ENCODE data around the gene NWD2.

- no peak for TF ChIP-seq POLR2AphosphoS5 (IDR thresholded peaks at IDR 0.05)
- TF ChIP-seq, protein P1, sequence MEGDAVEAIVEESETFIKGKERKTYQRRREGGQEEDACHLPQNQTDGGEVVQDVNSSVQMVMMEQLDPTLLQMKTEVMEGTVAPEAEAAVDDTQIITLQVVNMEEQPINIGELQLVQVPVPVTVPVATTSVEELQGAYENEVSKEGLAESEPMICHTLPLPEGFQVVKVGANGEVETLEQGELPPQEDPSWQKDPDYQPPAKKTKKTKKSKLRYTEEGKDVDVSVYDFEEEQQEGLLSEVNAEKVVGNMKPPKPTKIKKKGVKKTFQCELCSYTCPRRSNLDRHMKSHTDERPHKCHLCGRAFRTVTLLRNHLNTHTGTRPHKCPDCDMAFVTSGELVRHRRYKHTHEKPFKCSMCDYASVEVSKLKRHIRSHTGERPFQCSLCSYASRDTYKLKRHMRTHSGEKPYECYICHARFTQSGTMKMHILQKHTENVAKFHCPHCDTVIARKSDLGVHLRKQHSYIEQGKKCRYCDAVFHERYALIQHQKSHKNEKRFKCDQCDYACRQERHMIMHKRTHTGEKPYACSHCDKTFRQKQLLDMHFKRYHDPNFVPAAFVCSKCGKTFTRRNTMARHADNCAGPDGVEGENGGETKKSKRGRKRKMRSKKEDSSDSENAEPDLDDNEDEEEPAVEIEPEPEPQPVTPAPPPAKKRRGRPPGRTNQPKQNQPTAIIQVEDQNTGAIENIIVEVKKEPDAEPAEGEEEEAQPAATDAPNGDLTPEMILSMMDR (IDR thresholded peaks at IDR 0.05), result no peak
Measured at GRCh38 chr4:37421614-37422013, 177.1 kb downstream of the NWD2 start.
